Measurements from ENCODE around the gene COLGALT1.

The COLGALT1 gene

GRCh38 chr19:17562561-17562960 is 7.1 kb downstream of the COLGALT1 start:
- peaks cover under 1% of the 10 kb centered on the region; the same call in 1 of the 2 replicates for H3K79me2 ChIP-seq (ENCODE audit: insufficient read depth, low read length)
- no peaks in the 10 kb centered on the region for H3F3A ChIP-seq (ENCODE audit: insufficient read depth)
- no peak overlapping the region for H2AFZ ChIP-seq (ENCODE audit: low read depth, low read length, severe bottlenecking)
- no peak overlapping the region for H3K4me3 ChIP-seq (ENCODE audit: insufficient read depth, low read length, poor library complexity, severe bottlenecking)
- no peak overlapping the region for H3K9ac ChIP-seq (ENCODE audit: low read length)
- no peak overlapping the region for H3K4me2 ChIP-seq (ENCODE audit: low read depth, low read length, poor library complexity, severe bottlenecking)
- H3K36me3 ChIP-seq (ENCODE audit: low read length), result no peaks in the 10 kb centered on the region
- H3K27ac ChIP-seq (ENCODE audit: low read depth, low read length), result no peak overlapping the region
- H4K20me1 ChIP-seq (ENCODE audit: low read depth, low read length), result no peaks in the 10 kb centered on the region
- no peaks in the 10 kb centered on the region for H3K27me3 ChIP-seq (ENCODE audit: low read length)
- no peaks in the 10 kb centered on the region for H3K9me3 ChIP-seq (ENCODE audit: insufficient read depth, low read length)
- no peaks in the 10 kb centered on the region for H3K9me2 ChIP-seq (replicated peaks; ENCODE audit: insufficient read depth, low read length)
- TF ChIP-seq EZH2phosphoT487 (conservative IDR thresholded peaks at IDR 0.05; ENCODE audit: low read length), result no peak
- no peak for TF ChIP-seq CTCF (IDR thresholded peaks at IDR 0.05; ENCODE audit: insufficient read depth, low read length, poor library complexity, severe bottlenecking)

- no peaks in the 10 kb centered on the region; the same call in 1 of the 2 replicates for H3K36me3 ChIP-seq (ENCODE audit: low read length)
- H3K4me3 ChIP-seq (ENCODE audit: insufficient read depth, low read length, poor library complexity, severe bottlenecking), result no peak overlapping the region
- no peaks in the 10 kb centered on the region for H3F3A ChIP-seq (ENCODE audit: insufficient read depth)
- H4K20me1 ChIP-seq (ENCODE audit: low read depth, low read length), result no peaks in the 10 kb centered on the region
- H3K9me3 ChIP-seq (ENCODE audit: insufficient read depth, low read length), result no peaks in the 10 kb centered on the region
- H3K27me3 ChIP-seq (ENCODE audit: low read length), result no peaks in the 10 kb centered on the region
- H3K9me2 ChIP-seq (replicated peaks; ENCODE audit: insufficient read depth, low read length), result no peaks in the 10 kb centered on the region
- no peak overlapping the region for H3K27ac ChIP-seq (ENCODE audit: low read depth, low read length)
- H2AFZ ChIP-seq (ENCODE audit: low read depth, low read length, severe bottlenecking), result no peak overlapping the region
- H3K4me2 ChIP-seq (ENCODE audit: low read depth, low read length, poor library complexity, severe bottlenecking), result no peak overlapping the region
- H3K79me2 ChIP-seq (ENCODE audit: insufficient read depth, low read length), result no peaks in the 10 kb centered on the region
- H3K9ac ChIP-seq (ENCODE audit: low read length), result no peak overlapping the region
- TF ChIP-seq EZH2phosphoT487 (conservative IDR thresholded peaks at IDR 0.05; ENCODE audit: low read length) (no peak), CTCF (IDR thresholded peaks at IDR 0.05; ENCODE audit: insufficient read depth, low read length, poor library complexity, severe bottlenecking) (no peak)
Observed at GRCh38 chr19:17564781-17565180, 9.3 kb downstream of the COLGALT1 start.

- Histone ChIP-seq H3K9me2 (replicated peaks; ENCODE audit: insufficient read depth, low read length) (no peaks in the 10 kb centered on the region), H3K27ac (ENCODE audit: low read depth, low read length) (no peak overlapping the region), H3K27me3 (ENCODE audit: low read length) (no peaks in the 10 kb centered on the region), H2AFZ (ENCODE audit: low read depth, low read length, severe bottlenecking) (no peak overlapping the region), H3K4me2 (ENCODE audit: low read depth, low read length, poor library complexity, severe bottlenecking) (no peak overlapping the region), H3K4me3 (ENCODE audit: insufficient read depth, low read length, poor library complexity, severe bottlenecking) (no peak overlapping the region), H4K20me1 (ENCODE audit: low read depth, low read length) (no peaks in the 10 kb centered on the region), H3F3A (ENCODE audit: insufficient read depth) (no peaks in the 10 kb centered on the region), H3K9ac (ENCODE audit: low read length) (no peak overlapping the region), H3K36me3 (ENCODE audit: low read length) (peaks cover 1% of the 10 kb centered on the region; the same call in 1 of the 2 replicates), H3K9me3 (ENCODE audit: insufficient read depth, low read length) (no peaks in the 10 kb centered on the region), H3K79me2 (ENCODE audit: insufficient read depth, low read length) (no peaks in the 10 kb centered on the region)
- TF ChIP-seq CTCF (IDR thresholded peaks at IDR 0.05; ENCODE audit: insufficient read depth, low read length, poor library complexity, severe bottlenecking) (no peak), EZH2phosphoT487 (conservative IDR thresholded peaks at IDR 0.05; ENCODE audit: low read length) (no peak)
Observed at GRCh38 chr19:17565611-17566010, 10.2 kb downstream of the COLGALT1 start.

All from SU-DHL-6 (cell line).